ENCODE measurements around the gene CCBE1.
A peak's percentile ranks its signal among the peaks of the same experiment; 100 is the strongest.

CCBE1 gene

GRCh38 chr18:59432803-59433597 is 264.2 kb downstream of the CCBE1 start:
- DNase-seq: no peak

GRCh38 chr18:59431131-59431530 is 266.1 kb downstream of the CCBE1 start:
- no peak for DNase-seq

- DNase-seq: no peak
Observed at GRCh38 chr18:59429608-59430007, 267.6 kb downstream of the CCBE1 start.

- no peak for DNase-seq
Observed at GRCh38 chr18:59428018-59428417, 269.2 kb downstream of the CCBE1 start.

DNA sequence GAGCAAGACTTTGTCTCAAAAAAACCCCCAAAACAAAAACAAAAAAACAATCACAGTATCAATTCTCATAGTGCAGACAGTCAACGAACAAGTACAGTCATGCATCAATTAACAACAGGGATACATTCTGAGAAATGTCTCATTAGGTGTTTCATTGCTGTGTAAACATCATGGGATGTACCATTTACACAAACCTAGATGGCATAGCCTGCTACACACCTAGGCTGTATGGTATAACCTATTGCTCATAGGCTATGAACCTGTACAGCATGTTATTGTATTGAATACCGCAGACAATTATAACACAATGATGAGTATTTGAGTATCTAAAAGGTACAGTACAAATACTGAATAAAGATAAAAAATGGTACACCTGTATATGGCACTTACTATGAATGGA is 270.4 kb downstream of the CCBE1 start:
- DNase-seq: no peak

GRCh38 chr18:59423259-59423658 is 274.0 kb downstream of the CCBE1 start:
- DNase-seq: no peak

- no peak for DNase-seq
Observed at GRCh38 chr18:59420244-59420643, 277.0 kb downstream of the CCBE1 start.

GRCh38 chr18:59419386-59419785 is 277.8 kb downstream of the CCBE1 start:
- DNase-seq: no peak

- no peak for DNase-seq
Observed at GRCh38 chr18:59416818-59417217, 280.4 kb downstream of the CCBE1 start.

DNA sequence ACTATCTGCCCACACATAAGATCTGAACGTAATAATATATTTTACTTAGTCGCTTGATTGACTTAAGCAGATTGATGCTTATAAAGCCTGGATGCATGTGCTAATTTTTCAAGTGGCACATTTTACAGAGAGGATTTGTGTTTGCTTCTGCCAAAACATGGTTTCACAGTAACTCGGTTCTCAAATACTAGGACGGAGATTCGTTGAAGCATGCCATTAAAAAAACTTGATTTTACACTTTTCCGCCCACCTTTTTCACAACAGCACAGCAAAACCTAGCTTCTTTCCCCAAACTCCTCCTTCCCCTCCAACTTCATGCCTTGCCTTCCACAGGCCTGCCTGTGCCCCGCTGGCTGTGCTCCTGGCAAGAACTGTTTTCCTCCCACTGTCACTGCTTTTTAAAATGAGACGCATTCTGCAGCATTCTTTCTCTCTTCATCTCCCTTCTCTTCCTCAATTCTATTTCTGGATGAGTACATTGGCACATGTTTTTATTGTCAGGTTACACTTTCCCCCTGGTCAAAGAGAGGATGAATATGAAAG is 283.0 kb downstream of the CCBE1 start:
- no peak for DNase-seq

DNA sequence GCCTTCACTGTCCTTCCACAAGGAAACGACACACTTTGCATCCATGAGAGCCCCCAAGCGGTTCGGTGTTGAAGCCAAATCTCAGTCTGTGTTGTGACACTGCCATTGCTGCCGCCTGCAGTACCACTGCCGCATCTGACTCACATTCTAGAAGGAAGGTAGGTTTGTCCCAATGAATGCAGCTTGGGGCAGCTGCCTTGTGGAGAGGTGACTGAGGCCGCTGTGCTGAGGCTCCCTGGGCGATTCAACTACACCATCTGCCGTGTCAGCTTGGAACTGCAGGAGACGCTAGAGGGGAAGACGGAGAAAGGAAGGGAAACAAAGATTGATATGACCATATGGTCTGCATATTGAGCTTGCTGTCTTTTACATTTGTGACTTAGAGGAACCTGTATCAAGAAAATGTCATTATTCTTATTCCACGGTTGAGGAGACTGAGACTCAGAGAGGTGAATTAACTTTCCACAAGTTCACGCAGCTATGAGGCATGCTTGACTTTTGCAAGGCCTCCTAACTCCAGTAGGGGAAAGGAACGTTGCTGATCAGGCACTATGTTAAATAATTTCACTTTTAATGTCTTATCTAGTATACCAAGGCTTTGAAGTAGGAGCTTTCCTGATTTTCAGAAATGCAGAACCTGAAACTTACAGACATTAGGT is 294.7 kb downstream of the CCBE1 start:
- DNase-seq: peak; percentile 89 to 90

GRCh38 chr18:59400407-59400806 is 296.8 kb downstream of the CCBE1 start:
- DNase-seq: no peak

GRCh38 chr18:59395226-59396175 is 301.7 kb downstream of the CCBE1 start:
- DNase-seq: no peak

DNA sequence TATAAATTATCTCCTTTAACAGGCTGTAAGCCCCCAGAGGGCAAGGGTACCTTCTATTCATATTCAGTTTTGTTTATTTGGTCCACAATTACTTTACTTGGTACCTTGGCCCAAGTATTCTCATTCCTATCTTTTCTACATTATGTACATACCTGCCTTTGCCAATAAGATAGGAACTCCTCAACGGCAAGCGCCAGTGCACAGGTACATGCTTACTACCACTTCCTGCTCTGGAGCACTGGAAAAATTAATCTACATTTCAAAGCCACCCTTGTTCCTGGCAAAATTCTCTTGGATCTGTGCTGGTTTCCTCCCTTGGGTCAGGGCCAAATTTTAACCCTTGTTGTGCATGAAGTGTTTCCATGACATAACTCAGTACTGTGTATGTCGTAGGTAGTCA is 303.8 kb downstream of the CCBE1 start:
- no peak for DNase-seq

GRCh38 chr18:59388817-59389216 is 308.4 kb downstream of the CCBE1 start:
- no peak for DNase-seq

- DNase-seq: no peak
Observed at GRCh38 chr18:59387687-59388565, 309.3 kb downstream of the CCBE1 start.

- DNase-seq: no peak
Observed at GRCh38 chr18:59386909-59387686, 310.1 kb downstream of the CCBE1 start.

- no peak for DNase-seq
Observed at GRCh38 chr18:59385191-59385590, 312.0 kb downstream of the CCBE1 start.

GRCh38 chr18:59383851-59384250 is 313.4 kb downstream of the CCBE1 start:
- no peak for DNase-seq

- DNase-seq: no peak
Observed at GRCh38 chr18:59382383-59382782, 314.8 kb downstream of the CCBE1 start.

DNA sequence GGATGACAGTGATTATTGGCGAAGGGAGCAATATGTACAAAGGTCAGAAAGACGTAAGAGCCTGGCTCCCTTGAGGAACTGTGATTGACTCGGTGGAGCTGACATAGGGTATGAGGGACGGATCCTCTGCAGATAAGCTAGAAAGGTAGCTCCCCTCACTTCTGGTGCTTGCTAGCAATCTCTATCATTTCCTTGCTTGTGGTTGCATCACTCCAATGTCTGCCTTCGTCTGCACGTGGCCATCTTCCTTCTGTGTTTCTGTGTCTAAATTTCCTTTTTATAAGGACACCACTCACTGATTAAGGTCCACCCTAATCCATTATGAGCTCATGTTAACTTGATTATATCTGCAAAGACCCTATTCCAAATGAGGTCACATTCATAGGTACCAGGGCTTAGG is 315.3 kb downstream of the CCBE1 start:
- no peak for DNase-seq
